HG03045 (cell line): ENCODE results near the gene FGL2.
"Not testable (repeated sequence)": the region's sequence is repeated elsewhere in the genome, so short reads cannot be mapped to it uniquely, and the experiment has no call there.

ENCODE experiments used
- ATAC-seq: cut with Tn5 transposase; IDR thresholded peaks from one replicate; pipeline ENCODE4 v1.9.1; 2021; ENCODE audit warnings: mild to moderate bottlenecking, moderate library complexity; ENCODE audit not compliant: unreplicated experiment

The FGL2 gene

DNA sequence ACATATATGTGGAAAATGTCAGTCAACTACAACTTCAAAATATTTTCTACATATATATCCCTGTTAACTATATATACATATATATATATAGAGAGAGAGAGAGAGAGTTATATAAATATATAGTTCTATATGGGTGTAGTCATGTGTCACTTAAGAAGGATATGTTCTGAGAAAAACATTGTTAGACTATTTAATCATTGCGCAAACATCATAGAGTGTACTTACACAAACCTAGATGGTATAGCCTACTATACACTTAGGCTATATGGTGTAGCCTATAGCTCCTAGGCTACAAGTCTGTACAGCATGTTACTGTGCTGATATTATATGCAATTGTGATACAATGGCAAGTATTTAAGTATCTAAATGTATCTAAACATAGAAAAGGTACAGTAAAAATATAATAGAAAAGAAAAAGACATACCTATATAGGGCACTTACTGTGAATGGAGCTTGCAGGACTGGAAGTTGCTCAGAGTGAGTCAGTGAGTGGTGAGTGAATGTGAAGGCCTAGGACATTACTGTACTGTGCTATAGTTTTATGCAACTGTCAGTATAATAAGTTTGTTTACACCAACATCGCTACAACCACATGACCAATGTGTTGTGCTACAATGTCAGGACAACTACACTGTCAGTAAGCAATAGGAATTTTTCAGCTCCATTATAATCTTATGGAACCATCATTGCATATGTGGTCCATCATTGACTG lies 18.0 kb upstream of the FGL2 start:
- no peak for ATAC-seq

DNA sequence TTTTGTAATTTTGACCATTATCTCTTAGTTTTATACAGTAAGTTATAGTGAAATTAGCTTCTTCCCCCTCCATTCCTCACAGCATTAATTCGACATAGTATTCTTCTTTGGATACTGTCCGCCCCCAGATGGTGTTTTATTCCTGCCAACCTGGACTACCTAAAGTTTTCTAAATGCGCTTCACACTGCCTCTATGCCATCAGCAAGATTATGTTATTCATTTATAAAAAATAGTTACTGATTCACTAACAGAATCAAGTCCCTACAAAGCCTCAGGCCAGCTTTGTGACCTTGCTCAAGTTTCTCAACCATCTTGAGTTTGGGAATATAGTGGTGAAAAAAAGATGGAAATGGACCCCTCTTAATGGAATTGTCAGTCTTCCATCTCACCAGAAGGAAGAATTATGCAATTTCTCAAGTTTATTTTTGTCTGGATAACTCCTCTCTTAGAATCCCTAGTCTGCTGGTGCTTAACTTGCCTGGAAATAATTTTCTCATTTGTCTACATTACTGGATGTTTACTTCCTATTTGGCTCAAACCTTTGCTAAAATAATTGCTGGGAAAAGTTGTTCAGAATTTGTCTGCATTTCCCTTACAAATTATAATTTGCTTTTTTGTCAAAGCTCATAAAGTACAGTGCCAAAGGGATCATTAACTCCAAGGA lies 16.7 kb upstream of the FGL2 start:
- ATAC-seq = no peak

DNA sequence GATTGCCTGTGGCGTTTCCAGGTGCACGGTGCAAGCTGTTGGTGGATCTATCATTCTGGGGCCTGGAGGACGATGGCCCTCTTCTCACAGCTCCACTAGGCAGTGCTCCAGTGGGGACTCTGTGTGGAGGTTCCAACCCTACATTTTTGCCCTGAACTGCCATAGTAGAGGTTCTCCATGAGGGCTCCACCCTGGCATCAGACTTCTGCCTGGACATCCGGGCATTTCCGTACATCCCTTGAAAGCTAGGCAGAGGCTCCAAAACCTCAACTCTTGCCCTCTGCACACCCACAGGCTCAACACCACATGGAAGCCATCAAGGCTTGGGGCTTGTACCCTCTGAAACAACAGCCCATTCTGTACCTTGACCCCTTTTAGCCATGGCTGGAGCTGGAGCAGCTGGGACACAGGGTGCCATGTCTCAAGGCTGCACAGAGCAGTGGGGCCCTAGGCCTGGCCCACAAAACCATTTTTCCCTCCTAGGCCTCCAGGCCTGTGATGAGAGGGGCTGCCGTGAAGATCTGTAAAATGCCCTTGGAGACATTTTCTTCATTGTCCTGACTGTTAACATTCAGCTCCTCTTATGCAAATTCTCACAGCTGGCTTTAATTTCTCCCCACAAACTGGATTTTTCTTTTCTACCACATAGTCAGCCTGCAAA lies 10.0 kb upstream of the FGL2 start:
- ATAC-seq = no peak

DNA sequence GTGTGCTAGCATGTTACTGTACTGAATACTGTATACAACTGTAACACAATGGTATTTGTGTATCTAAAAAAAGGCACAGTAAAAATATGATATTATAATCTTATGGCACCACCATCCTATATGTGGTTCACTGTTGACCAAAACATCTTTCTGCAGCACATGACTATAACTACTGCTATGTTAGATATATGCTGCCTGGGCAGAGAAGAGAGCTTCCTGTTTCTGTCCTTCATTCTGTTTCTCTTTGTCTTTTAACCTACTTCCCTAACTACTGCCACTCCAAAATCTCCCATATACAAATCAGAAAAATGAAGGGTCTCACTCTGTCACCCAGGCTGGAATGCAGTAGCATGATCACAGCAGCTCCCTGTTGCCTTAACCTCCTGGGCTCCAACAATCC lies 8.8 kb upstream of the FGL2 start:
- no peak for ATAC-seq

DNA sequence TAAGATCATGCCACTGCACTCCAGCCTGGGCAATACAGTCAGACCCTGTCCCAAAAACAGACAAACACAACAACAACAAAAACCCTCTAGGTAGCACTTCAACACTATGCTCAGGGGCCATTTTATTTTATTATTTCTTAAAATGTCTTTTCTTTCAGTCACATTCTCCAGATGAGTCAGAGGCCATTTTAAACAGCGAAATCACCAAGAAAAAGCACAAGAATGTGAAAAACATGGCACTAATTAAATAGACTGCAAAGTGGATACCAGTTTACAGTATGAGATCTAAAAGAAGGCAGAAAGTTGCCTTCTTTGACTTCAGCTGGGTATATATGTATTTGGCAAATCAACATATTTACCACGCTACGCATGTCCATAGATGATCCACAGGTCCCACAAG lies 6.1 kb upstream of the FGL2 start:
- no peak for ATAC-seq

DNA sequence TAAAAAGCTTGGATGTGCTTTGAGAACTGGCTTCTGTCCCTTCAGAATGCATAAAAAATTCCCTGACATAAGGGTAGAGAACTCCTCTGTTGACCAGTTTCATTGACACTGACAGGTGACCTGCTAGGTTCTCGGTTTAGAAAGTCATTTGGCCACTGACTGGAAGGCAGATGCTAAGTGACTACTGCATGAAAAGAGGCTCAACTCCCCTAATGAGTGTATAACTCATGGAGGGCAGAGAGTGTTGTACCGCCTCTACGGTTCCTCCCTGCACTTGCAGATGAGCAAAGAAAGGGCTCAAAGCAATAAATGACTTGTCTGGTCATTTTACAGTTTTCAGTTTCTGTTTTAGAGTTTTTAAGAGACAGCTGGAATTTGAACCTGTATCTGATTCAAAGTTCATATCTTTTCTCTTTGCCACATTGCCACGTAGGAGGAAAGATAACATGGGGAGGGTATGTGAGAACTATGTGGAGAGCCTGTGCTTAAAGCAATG lies 2.9 kb upstream of the FGL2 start:
- ATAC-seq = peak; percentile 94

DNA sequence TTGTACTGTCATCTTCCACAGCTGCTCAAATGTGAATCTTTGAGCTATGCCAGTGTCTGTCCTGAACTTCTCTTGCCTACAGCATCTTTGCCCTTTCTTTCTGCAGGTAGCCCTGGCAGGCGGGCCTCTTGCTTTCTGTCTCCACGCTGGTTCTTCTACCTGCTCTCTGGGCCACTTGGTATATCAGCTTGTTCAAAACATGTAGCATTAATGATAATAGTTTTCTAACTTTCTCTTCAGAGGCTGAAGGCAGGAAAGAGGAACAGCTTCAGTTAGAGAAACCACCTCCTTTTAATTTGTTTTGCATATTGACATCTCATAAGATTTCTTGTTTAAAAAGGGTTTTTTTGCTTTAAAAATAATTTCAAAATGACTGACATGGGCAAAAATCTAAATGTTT lies 923 bp upstream of the FGL2 start:
- no peak for ATAC-seq

DNA sequence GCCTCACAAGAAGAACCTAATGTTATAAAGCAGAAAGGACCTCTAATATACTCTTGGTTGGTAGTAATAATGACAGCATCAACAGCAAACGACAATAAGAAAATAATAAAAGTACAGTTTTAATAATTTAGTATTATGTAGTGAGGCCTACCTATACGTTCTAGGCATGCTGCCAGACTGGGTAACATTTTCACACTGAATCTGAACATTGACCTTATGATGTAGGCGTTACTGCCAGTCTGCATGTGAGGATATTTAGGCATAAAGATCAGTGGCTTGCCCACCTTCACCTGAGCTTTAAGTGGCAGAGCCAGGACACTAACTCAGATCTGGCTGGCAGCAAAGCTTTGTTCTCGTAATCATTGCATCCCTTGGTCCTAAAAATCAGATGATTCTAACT lies 2.5 kb downstream of the FGL2 start:
- ATAC-seq = no peak

DNA sequence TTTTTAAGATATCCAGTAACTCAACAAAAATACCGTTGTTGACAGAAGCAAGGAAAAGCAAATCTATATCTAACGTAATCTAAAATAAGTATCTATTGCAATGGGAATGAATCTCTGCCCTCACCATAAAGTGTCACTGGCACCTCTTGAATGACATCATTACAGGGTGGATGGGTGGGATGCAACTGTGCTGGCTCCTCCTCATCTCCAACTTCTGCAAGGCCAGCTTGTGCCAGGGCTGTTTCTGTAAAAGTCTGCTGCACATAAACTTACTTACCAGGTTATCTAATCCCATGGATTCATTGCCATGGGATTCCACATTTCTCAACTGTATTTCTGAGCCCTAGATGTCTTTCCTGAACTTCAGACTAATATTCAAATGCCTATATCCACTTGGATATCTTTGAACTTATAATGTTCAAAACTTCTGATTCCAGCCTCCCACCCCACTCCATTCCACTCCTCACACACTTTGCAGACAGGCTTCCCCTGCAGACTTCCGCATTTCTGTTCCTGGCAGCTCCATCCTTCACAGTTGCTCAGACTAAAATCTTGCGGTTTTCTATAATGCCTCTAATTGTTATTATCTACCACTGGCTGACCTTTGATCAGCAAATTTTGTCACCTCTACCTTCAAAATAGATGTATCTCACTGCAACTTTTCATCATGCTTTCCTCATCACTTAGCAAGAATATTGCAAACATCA lies 10.7 kb downstream of the FGL2 start:
- ATAC-seq = no peak

DNA sequence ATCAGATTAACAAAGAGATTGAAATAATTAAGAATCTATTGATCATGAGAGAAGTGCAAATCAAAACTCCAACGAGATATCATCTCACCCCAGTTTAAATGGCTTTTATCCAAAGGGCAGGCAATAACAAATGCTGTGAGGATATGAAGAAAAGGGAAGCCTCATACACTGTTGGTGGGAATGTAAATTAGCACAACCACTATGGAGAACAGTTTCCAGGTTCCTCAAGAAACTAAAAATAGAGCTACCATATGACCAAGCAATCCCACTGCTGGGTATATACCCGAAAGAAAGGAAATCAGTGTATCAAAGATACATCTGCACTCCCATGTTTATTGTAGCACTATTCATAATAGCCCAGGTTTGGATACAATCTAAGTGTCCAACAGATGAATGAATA lies 13.8 kb downstream of the FGL2 start:
- ATAC-seq = no peak

DNA sequence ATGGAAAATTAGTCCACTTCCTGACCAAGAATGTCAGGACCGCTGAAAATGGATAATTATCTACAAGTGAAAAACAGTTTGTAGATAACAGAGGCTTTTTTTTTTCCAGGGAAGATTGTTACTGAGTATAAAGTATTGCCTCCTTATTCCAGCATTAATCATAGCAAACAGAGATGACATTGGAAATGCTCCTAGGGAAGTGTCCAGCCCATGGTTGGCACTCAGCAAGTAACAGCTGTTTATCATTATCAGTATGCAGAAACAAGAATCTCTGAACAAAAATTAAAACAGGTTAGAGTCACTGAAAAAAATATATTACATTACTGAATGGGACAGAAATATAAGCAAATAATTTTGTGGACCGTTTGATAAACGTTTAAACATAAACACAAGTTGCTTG lies 14.6 kb downstream of the FGL2 start:
- ATAC-seq = no peak

DNA sequence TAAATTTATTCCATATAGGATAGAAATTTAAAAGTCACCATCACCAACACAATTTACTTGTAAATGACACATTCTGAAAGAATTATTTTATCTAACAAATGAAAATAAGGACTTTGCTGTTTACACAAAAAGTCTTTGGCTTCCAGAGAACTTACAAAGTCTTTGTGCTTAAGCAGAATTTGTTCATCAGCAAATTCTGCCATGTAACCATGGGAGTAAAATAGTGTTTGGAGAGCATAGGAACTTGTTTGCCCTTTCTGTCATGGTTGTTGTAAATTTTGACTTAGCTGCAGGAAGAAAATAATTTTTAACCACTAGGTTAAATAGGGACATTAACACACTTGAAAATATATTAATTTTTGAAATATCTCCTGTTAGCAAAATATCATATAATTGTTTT lies 15.2 kb downstream of the FGL2 start:
- ATAC-seq = no peak

DNA sequence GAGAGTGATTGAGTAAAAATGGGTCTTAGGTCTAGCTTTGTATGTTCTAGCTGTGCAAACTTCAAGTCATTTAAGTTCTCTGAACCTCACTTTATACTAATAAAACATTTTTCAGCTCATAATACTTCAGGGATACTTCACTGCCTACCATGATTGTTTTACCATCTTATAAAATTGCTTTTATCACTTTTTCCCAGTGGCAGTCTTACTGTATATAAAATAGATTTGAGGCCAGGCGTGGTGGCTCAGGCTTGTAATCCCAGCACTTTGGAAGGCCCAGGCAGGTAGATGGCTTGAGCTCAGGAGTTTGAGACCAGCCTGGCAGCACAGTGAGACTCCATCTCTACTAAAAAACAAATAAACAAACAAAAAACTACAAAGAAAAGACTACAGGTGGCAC lies 17.4 kb downstream of the FGL2 start:
- ATAC-seq = no peak

DNA sequence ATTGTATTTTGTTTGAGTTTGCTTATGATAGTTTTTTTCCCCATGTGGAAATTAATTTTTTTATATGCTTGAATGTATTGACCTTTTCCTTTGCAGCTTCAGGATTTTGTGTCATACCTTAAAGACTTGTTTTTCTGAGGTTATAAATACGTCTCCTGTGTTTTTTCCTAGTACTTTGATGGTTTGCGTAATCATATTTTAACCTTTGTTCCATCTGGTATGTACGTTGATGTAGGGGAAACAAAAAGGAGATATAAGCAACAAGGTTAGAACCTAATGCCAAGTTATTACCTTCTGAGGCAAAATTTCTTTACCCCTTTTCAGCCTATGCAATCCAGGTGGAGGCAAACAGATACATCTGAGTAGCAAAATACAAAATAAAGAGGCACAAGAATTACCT lies 17.9 kb downstream of the FGL2 start:
- ATAC-seq = no peak

DNA sequence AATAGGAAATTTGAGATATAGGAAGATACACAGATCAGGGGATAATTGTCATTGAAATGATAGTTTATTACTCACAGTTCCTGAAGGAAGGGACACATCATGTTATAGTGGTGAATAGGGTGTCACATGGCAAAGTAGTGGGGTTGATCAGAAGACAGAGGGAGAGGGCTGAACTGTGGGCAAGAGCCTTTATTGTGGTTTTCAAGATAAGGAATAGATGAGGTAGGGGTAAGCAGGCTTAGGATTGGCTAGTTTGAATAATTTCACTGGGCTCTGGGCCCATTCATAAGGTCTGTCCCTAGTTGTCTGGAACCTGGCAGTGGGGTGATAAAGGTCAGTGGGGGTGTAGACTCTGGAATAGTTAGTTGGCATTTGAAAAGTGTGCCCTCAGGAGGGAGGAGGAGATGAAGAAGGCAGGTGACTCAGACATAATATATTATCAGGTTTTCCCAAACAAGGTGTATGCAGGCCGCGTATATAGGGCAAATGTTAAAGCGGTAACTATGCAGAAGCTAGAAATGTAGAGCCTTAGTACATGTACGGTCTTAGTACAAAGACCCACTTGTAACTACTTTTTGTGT lies 18.5 kb downstream of the FGL2 start:
- ATAC-seq = no peak

DNA sequence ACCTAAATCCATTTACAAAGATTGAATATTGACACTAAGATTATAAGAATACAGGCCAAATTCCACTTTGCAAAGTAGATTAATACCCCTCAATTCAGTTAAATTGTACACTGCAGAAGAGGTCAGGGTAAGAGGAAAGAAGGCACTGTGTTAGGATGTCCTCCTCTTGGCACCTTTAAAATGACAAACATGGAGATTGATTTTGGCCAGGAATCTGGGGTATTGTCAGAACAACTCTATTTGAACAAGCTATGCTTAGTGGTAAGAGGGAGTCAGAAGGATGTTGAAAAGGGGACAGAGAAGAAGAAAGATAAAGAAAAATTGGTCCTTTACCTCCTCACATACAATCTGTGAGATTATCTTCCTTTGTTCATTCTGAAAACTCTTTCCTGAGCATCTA lies 21.6 kb downstream of the FGL2 start:
- not testable (repeated sequence) for ATAC-seq

DNA sequence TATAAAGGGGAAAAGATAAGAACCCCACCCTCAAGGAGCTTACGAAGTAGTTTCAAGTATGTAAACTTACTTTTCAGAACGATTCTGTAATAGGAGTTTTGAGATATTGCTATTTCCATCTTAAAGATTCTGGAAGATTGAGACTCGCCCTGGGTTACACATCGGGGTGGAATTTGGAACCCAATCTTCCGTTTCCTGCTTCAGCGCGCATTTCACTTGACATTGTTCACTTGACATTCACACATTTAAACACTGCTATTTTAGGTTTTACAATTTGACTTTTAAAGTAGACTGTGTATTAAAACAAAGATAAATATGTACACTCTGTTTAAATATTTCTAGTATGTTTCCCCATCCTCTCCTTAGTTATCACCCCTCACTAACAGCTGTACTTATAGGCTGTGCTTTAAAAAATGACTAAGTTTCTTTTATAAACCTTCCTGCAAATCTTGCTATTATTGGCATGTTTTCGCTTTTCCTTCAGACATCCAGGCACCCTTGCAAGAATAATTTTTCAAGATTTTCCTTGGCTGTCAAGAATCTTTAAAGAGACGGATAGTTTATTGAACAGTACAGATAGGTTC lies 22.2 kb downstream of the FGL2 start:
- not testable (repeated sequence) for ATAC-seq

DNA sequence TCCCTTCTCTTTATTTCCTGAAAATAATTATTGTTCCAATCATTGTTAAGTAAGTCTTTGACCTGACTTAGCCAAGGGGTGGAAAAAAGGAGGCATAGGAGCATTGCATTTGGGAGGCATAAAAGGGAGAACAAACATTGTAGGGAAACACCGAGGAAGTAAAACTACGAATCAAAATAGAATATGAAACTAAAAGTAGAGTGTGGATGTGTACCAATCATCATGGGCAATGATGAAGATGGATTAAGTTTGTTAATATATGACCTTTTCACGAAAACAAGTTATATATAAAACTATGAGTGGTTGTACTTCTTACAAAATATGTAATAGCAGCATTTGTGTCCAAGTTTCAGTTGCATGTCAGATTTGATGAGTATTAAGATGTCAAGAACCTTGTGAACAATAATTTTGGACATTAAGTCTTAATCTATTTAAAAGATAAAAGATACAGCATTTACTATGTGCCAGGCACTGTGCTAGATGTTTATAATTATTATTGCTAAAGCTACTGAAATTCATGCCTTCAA lies 24.3 kb downstream of the FGL2 start:
- ATAC-seq = not testable (repeated sequence)

DNA sequence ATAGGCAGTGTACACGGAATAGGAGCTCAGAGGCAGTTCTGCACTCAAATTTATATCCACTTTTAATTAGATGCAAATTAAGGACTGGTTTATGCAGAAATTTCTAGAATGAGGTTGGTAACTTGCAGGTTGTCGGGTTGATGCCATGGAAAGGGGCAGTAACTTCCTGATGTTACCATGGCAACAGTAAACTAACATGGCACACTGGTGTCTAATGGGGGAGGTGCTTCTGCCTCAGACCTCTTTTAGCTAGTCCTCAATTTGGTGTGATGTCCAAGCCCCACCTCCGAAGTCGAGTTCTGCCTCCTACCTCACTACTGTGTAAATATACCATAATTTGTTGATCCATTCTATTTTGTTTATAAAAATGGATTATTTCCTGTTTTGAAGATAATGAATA lies 25.2 kb downstream of the FGL2 start:
- ATAC-seq = not testable (repeated sequence)

DNA sequence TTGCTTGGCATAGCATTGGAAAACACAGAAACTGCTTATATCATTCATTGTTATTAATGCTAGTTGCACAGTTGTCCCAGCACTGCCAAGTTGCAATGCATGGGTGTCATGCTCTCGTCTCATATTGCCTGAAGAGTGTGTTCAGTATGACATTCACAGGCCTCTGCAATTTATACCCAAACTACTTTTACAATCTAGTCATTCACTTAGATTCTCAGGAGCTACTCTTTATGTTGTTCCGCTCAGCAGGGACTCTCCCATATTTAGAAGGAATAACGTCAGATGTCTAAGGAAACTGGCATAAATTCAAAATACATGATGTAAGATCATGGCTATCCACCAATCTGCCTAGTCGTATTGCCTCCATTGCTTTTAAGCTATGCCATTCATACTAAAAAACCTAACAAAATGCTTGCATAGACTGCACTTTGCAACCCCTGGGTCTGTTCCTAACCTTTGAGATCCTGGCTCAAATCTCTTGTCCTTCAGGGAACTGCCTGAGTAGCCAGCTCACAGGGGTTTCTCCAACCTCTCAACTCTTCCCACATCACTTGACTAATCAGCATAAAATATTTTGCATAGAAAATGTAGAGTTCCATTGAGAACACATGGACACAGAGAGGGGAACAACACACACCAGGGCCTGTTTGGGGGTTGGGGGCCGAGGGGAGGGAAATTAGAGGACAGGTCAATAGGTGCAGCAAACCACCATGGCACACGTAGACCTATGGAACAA lies 27.0 kb downstream of the FGL2 start:
- not testable (repeated sequence) for ATAC-seq
